Skeletal muscle satellite cell (primary cell): Measurements from ENCODE around the gene DTNA.

Source experiments
- H3K27me3 ChIP-seq: 2 replicates; pipeline ENCODE4 v1.7.0; 2013; ENCODE audit warnings: low read length; ENCODE audit not compliant: control insufficient read depth, insufficient read depth
- H3K36me3 ChIP-seq: 2 replicates; pipeline ENCODE4 v1.7.0; 2013; ENCODE audit warnings: mild to moderate bottlenecking, control low read depth, low read length; ENCODE audit not compliant: insufficient read depth
- H3K4me1 ChIP-seq: 2 replicates; pipeline ENCODE4 v1.7.0; 2013; ENCODE audit warnings: low read length; ENCODE audit not compliant: control insufficient read depth, insufficient read depth
- H3K4me2 ChIP-seq: 2 replicates; pipeline ENCODE4 v1.7.0; 2013; ENCODE audit warnings: mild to moderate bottlenecking, low read length
- H3K4me3 ChIP-seq: 2 replicates; pipeline ENCODE4 v1.7.0; 2013; ENCODE audit warnings: low read length
- H3K9ac ChIP-seq: 2 replicates; pipeline ENCODE4 v1.7.0; 2013; ENCODE audit warnings: mild to moderate bottlenecking, low read depth, low read length, moderate library complexity
- H3K9me3 ChIP-seq: replicated peaks from 2 replicates; pipeline ENCODE4 v1.7.0; 2013; ENCODE audit warnings: mild to moderate bottlenecking, control low read depth, low read length

Gene DTNA

GRCh38 chr18:34840256-34840826, 130.2 kb downstream of the DTNA start:
- no peak overlapping the region for H3K4me2 ChIP-seq
- H3K9me3 ChIP-seq = no peaks in the 10 kb centered on the region
- H3K36me3 ChIP-seq = no peaks in the 10 kb centered on the region
- no peaks in the 10 kb centered on the region for H3K4me1 ChIP-seq
- H3K9ac ChIP-seq = no peak overlapping the region
- no peak overlapping the region for H3K4me3 ChIP-seq
- no peaks in the 10 kb centered on the region for H3K27me3 ChIP-seq

GRCh38 chr18:34841891-34842290, 131.8 kb downstream of the DTNA start:
- Histone ChIP-seq H3K9me3 (no peaks in the 10 kb centered on the region), H3K36me3 (no peaks in the 10 kb centered on the region), H3K4me3 (no peak overlapping the region), H3K4me2 (no peak overlapping the region), H3K27me3 (no peaks in the 10 kb centered on the region), H3K4me1 (no peaks in the 10 kb centered on the region), H3K9ac (no peak overlapping the region)

- no peaks in the 10 kb centered on the region for H3K9me3 ChIP-seq
- no peaks in the 10 kb centered on the region for H3K4me1 ChIP-seq
- H3K4me2 ChIP-seq = no peak overlapping the region
- H3K4me3 ChIP-seq = no peak overlapping the region
- H3K9ac ChIP-seq = no peak overlapping the region
- H3K36me3 ChIP-seq = no peaks in the 10 kb centered on the region
- no peaks in the 10 kb centered on the region for H3K27me3 ChIP-seq
These were observed 134.0 kb downstream of the DTNA start for GRCh38 chr18:34844072-34844471.

- Histone ChIP-seq H3K9me3 (no peaks in the 10 kb centered on the region), H3K36me3 (no peaks in the 10 kb centered on the region), H3K4me3 (no peak overlapping the region), H3K9ac (no peak overlapping the region), H3K27me3 (no peaks in the 10 kb centered on the region), H3K4me1 (no peaks in the 10 kb centered on the region), H3K4me2 (no peak overlapping the region)
These were observed 134.8 kb downstream of the DTNA start for GRCh38 chr18:34844732-34845459.

- H3K4me3 ChIP-seq = no peak overlapping the region
- H3K4me2 ChIP-seq = no peak overlapping the region
- H3K9me3 ChIP-seq = no peaks in the 10 kb centered on the region
- H3K27me3 ChIP-seq = no peaks in the 10 kb centered on the region
- H3K9ac ChIP-seq = no peak overlapping the region
- H3K36me3 ChIP-seq = no peaks in the 10 kb centered on the region
- no peaks in the 10 kb centered on the region for H3K4me1 ChIP-seq
These were observed 137.3 kb downstream of the DTNA start for GRCh38 chr18:34847408-34847807.

GRCh38 chr18:34848156-34848555, 138.1 kb downstream of the DTNA start:
- Histone ChIP-seq H3K9ac (no peak overlapping the region), H3K4me1 (no peaks in the 10 kb centered on the region), H3K4me3 (no peak overlapping the region), H3K4me2 (no peak overlapping the region), H3K27me3 (no peaks in the 10 kb centered on the region), H3K36me3 (no peaks in the 10 kb centered on the region), H3K9me3 (no peaks in the 10 kb centered on the region)

GRCh38 chr18:34848695-34849094, 138.6 kb downstream of the DTNA start:
- Histone ChIP-seq H3K9ac (no peak overlapping the region), H3K27me3 (no peaks in the 10 kb centered on the region), H3K4me3 (no peak overlapping the region), H3K4me2 (no peak overlapping the region), H3K4me1 (no peaks in the 10 kb centered on the region), H3K9me3 (no peaks in the 10 kb centered on the region), H3K36me3 (no peaks in the 10 kb centered on the region)

- H3K4me1 ChIP-seq = no peaks in the 10 kb centered on the region
- no peak overlapping the region for H3K4me3 ChIP-seq
- no peaks in the 10 kb centered on the region for H3K9me3 ChIP-seq
- H3K27me3 ChIP-seq = no peaks in the 10 kb centered on the region
- peaks cover 5% of the 10 kb centered on the region for H3K36me3 ChIP-seq
- H3K4me2 ChIP-seq = no peak overlapping the region
- no peak overlapping the region for H3K9ac ChIP-seq
These were observed 147.2 kb downstream of the DTNA start for GRCh38 chr18:34857320-34857719.

- Histone ChIP-seq H3K4me1 (no peaks in the 10 kb centered on the region), H3K9me3 (no peaks in the 10 kb centered on the region), H3K4me3 (no peak overlapping the region), H3K9ac (no peak overlapping the region), H3K36me3 (peaks cover 5% of the 10 kb centered on the region), H3K27me3 (no peaks in the 10 kb centered on the region), H3K4me2 (no peak overlapping the region)
These were observed 148.1 kb downstream of the DTNA start for GRCh38 chr18:34858188-34858587.

GRCh38 chr18:34859496-34859895, 149.4 kb downstream of the DTNA start:
- Histone ChIP-seq H3K9ac (no peak overlapping the region), H3K4me3 (no peak overlapping the region), H3K4me2 (no peak overlapping the region), H3K9me3 (no peaks in the 10 kb centered on the region), H3K27me3 (no peaks in the 10 kb centered on the region), H3K36me3 (peaks cover 5% of the 10 kb centered on the region), H3K4me1 (no peaks in the 10 kb centered on the region)

GRCh38 chr18:34862561-34862960, 152.5 kb downstream of the DTNA start:
- no peak overlapping the region for H3K4me3 ChIP-seq
- no peak overlapping the region for H3K9ac ChIP-seq
- no peaks in the 10 kb centered on the region for H3K27me3 ChIP-seq
- no peaks in the 10 kb centered on the region for H3K9me3 ChIP-seq
- H3K36me3 ChIP-seq = peaks cover 5% of the 10 kb centered on the region
- no peak overlapping the region for H3K4me2 ChIP-seq
- no peaks in the 10 kb centered on the region for H3K4me1 ChIP-seq

- Histone ChIP-seq H3K9me3 (no peaks in the 10 kb centered on the region), H3K4me1 (no peaks in the 10 kb centered on the region), H3K27me3 (no peaks in the 10 kb centered on the region), H3K4me2 (no peak overlapping the region), H3K4me3 (no peak overlapping the region), H3K9ac (no peak overlapping the region), H3K36me3 (peaks cover 5% of the 10 kb centered on the region)
These were observed 153.6 kb downstream of the DTNA start for GRCh38 chr18:34863702-34864101.
